GM13976 (cell line): ENCODE results near the gene FOXD1.

ENCODE experiments used
- DNase-seq: peaks from one replicate; pipeline ENCODE4 v3.0.0; 2012; ENCODE audit warnings: low spot score
- CTCF ChIP-seq: IDR thresholded peaks from 2 replicates; pipeline ENCODE4 v1.5.1; 2012; ENCODE audit warnings: borderline replicate concordance, mild to moderate bottlenecking; ENCODE audit not compliant: insufficient read depth; ENCODE audit errors: extremely low read depth, missing control alignments, control extremely low read depth
- in situ Hi-C: fragments of 300-500 bp; cut with MboI; formaldehyde crosslinking; loops from one replicate; pipeline ENCODE4 v1.12.0; 2022; ENCODE audit warnings: low sequenced_read_pairs, mixed read lengths, inconsistent platforms; ENCODE audit not compliant: unreplicated experiment

Gene FOXD1

GRCh38 chr5:73452215-73452614, 3.6 kb upstream of the FOXD1 start:
- in situ Hi-C loops: no loop called here
- no peak for DNase-seq
- no peak for TF ChIP-seq CTCF

DNA sequence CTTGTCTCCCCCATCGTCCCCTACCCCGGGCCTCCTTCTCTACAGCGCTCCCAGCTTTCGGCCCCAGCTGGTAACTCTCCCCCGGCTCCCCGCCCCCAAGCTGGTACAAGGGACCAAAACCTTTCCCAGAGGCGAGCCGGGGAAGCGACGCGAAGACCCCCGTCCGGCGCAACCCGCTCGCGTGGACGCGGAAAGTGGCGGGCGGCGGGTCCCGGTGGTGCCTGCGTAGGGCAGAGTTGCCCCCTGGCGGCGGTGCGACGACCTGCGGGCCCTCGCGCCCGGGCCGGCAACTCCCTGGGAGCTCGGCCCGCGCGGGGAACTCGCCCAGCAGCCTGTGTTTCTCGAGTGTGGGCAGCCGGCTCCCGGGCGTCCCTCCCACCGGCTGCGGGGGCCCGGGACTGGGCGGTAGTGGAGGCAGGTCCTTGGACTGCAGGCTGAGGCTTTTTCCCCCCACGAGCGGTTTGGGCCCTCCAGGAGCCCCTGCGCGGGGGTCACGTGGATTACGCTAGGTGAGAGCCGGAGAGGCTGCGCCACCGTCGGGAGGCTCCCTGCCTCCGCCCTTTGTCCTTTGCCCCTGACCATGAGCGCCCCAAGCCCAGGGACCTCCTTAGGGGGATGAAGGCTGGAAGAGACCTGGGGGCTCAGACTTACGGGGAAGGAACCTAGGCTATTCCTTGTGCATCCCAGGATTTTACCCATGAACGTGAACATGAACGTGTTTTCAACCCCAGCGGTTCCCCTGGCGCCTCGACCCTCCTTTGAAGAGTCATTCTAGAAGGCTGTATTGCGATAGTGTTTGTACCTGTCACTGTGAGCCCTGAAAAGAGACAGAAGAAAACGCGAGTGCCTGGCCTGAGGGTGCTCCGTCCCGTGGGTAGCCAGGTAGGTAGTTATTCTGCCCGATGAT, 2.9 kb upstream of the FOXD1 start:
- TF ChIP-seq CTCF: peak; percentile 69
- peak; percentile 72 for DNase-seq
- in situ Hi-C loops: no loop called here

GRCh38 chr5:73450672-73451223, 2.2 kb upstream of the FOXD1 start:
- in situ Hi-C loops: no loop called here
- TF ChIP-seq CTCF: no peak
- no peak for DNase-seq

DNA sequence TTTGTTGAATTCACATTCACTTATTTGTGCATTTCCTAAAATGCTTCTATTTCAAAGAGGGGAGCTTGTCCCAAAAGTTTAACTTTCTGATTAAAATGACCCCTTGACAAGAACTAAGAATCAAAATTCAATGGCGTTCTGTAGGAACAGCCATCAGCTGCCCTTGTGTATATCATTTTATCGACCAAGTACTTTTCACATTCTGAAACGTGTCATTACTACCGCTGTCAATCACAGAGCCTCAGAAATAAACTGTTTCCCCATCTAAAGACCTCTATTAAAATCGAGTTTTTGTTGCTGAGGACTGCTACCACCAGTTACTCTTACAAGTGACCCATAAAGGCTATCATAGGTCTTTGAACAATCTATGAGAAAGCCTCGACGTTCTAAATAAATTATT, 1.6 kb upstream of the FOXD1 start:
- in situ Hi-C loops: no loop called here
- no peak for DNase-seq
- no peak for TF ChIP-seq CTCF

GRCh38 chr5:73447530-73448462, 781 bp downstream of the FOXD1 start:
- no peak for DNase-seq
- no peak for TF ChIP-seq CTCF
- in situ Hi-C loops: loop anchor here (10.0 kb wide), 1 partner anchor 143 kb away; no protein-coding TSS in a partner anchor

GRCh38 chr5:73446631-73447529, 1.7 kb downstream of the FOXD1 start:
- peak; percentile 44 for DNase-seq
- TF ChIP-seq CTCF: no peak
- in situ Hi-C loops: loop anchor here (10.0 kb wide), 1 partner anchor 142 kb away; no protein-coding TSS in a partner anchor
